Spleen (tissue), 7 donors: ENCODE results near the gene ARHGAP24.

Experiments used
- POLR2A ChIP-seq, 3 donors: fragments of 450-650 bp; IDR thresholded peaks; one replicate each; pipeline ENCODE4 v1.5.1; 2017; ENCODE audit warnings: antibody characterized with exemption in 3 of 3, mild to moderate bottlenecking in 1 of 3
- POLR2AphosphoS5 ChIP-seq, 3 donors: sonication (generic); formaldehyde crosslinking; IDR thresholded peaks; one replicate each; pipeline ENCODE4 v1.5.1; 2017; ENCODE audit warnings: antibody characterized with exemption in 3 of 3
- TF ChIP-seq, protein P1 (sequence below), 11 experiments: fragments of 200-600 bp in 7 of 11; fragments of 450-650 bp in 4 of 11; sonication (generic) in 4 of 11; IDR thresholded peaks in 8 of 11; conservative IDR thresholded peaks in 3 of 11; 1 replicate in 7 of 11; 2 replicates in 4 of 11; pipeline versions ENCODE4 v1.4.0 to v1.8.0; 2016 to 2021; ENCODE audit warnings: antibody characterized with exemption in 11 of 11, inconsistent platforms in 4 of 11, mild to moderate bottlenecking in 1 of 11
- donor health status: DM: no; HTN: no; CAD: no; lungs with moderate emphysema.
- donor health status: DM: no; HTN: no; CAD: no.
- donor health status: DM: no; HTN: no; CAD: no.

DNA sequence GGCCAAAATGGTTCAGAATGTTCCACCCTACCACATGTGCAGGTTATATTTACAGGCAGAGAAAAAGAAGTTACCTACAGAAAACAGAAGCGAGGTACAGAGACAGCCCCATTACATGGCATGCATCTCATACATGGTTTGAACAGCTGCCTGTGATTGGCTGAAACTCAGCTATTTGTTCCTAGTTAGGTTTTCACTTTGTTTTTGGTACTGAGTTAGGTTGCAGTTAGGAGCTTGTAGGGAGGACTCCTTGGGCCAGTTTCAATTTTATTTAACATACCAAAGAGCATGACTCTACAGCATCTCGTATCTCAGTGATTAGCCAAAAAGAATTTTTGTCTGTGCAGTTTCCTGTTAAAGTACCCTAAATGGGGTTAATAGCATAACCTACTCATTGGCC is 492.9 kb downstream of the ARHGAP24 start:
- TF ChIP-seq POLR2AphosphoS5 (IDR thresholded peaks at IDR 0.05): no peak
- TF ChIP-seq, protein P1, sequence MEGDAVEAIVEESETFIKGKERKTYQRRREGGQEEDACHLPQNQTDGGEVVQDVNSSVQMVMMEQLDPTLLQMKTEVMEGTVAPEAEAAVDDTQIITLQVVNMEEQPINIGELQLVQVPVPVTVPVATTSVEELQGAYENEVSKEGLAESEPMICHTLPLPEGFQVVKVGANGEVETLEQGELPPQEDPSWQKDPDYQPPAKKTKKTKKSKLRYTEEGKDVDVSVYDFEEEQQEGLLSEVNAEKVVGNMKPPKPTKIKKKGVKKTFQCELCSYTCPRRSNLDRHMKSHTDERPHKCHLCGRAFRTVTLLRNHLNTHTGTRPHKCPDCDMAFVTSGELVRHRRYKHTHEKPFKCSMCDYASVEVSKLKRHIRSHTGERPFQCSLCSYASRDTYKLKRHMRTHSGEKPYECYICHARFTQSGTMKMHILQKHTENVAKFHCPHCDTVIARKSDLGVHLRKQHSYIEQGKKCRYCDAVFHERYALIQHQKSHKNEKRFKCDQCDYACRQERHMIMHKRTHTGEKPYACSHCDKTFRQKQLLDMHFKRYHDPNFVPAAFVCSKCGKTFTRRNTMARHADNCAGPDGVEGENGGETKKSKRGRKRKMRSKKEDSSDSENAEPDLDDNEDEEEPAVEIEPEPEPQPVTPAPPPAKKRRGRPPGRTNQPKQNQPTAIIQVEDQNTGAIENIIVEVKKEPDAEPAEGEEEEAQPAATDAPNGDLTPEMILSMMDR (IDR thresholded peaks at IDR 0.05 in 8 of 11, conservative IDR thresholded peaks at IDR 0.05 in 3 of 11): no peak
- TF ChIP-seq POLR2A (IDR thresholded peaks at IDR 0.05): no peak
